GM13976 (cell line): ENCODE data around the gene HK2.

Experiments
- DNase-seq: peaks from one replicate; pipeline ENCODE4 v3.0.0; 2012; ENCODE audit warnings: low spot score
- CTCF ChIP-seq: IDR thresholded peaks from 2 replicates; pipeline ENCODE4 v1.5.1; 2012; ENCODE audit warnings: borderline replicate concordance, mild to moderate bottlenecking; ENCODE audit not compliant: insufficient read depth; ENCODE audit errors: extremely low read depth, missing control alignments, control extremely low read depth
- in situ Hi-C: fragments of 300-500 bp; cut with MboI; formaldehyde crosslinking; loops from one replicate; pipeline ENCODE4 v1.12.0; 2022; ENCODE audit warnings: low sequenced_read_pairs, mixed read lengths, inconsistent platforms; ENCODE audit not compliant: unreplicated experiment

Gene HK2

GRCh38 chr2:74930811-74931486, 97.0 kb downstream of the HK2 start:
- no peak for TF ChIP-seq CTCF
- in situ Hi-C loops, result loop anchor here (25.0 kb wide), 1 partner anchor 481 kb away; no protein-coding TSS in a partner anchor
- DNase-seq, result no peak

GRCh38 chr2:74931940-74932339, 98.0 kb downstream of the HK2 start:
- no peak for TF ChIP-seq CTCF
- DNase-seq, result no peak
- in situ Hi-C loops, result loop anchor here (25.0 kb wide), 1 partner anchor 480 kb away; no protein-coding TSS in a partner anchor

GRCh38 chr2:74935975-74936391, 102.1 kb downstream of the HK2 start:
- in situ Hi-C loops, result loop anchor here (25.0 kb wide), 1 partner anchor 476 kb away; no protein-coding TSS in a partner anchor

GRCh38 chr2:74937221-74937880, 103.4 kb downstream of the HK2 start:
- no peak for DNase-seq
- in situ Hi-C loops, result loop anchor here (25.0 kb wide), 1 partner anchor 475 kb away; no protein-coding TSS in a partner anchor

More at GRCh38 chr2:74935975-74936391, 102.1 kb downstream of the HK2 start:
- TF ChIP-seq CTCF, result no peak
- no peak for DNase-seq

GRCh38 chr2:74938264-74938663, 104.3 kb downstream of the HK2 start:
- DNase-seq, result no peak
- in situ Hi-C loops, result loop anchor here (25.0 kb wide), 1 partner anchor 474 kb away; no protein-coding TSS in a partner anchor
- no peak for TF ChIP-seq CTCF

More at GRCh38 chr2:74937221-74937880, 103.4 kb downstream of the HK2 start:
- no peak for TF ChIP-seq CTCF

- DNase-seq, result no peak
- in situ Hi-C loops, result loop anchor here (25.0 kb wide), 1 partner anchor 472 kb away; no protein-coding TSS in a partner anchor
- no peak for TF ChIP-seq CTCF
Measured at GRCh38 chr2:74939919-74940812, 106.2 kb downstream of the HK2 start.
